ENCODE results near the gene RAP1GAP2. TPM values are rescaled to one million over a fixed set of nuclear protein-coding genes. Genes with fewer than 3 reads are reported as not detected.

The RAP1GAP2 gene
- total RNA-seq, 1 experiment from 2014 or later: 4.4 TPM

GRCh38 chr17:2854143-2855055 is 58.2 kb downstream of the RAP1GAP2 start:
- no peaks in the 10 kb centered on the region for H3K36me3 ChIP-seq
- DNase-seq: peak; percentile 31
- peak overlapping the region; percentile 56 for H3K4me3 ChIP-seq
- H3K9me3 ChIP-seq: no peaks in the 10 kb centered on the region
- no peaks in the 10 kb centered on the region for H3K27me3 ChIP-seq

- H3K4me3 ChIP-seq: peak overlapping the region; percentile 56
These were observed 58.9 kb downstream of the RAP1GAP2 start for GRCh38 chr17:2855063-2855600.

GRCh38 chr17:2856727-2857126 is 60.5 kb downstream of the RAP1GAP2 start:
- no peaks in the 10 kb centered on the region for H3K27me3 ChIP-seq

More at GRCh38 chr17:2855063-2855600, 58.9 kb downstream of the RAP1GAP2 start:
- Histone ChIP-seq H3K27me3 (no peaks in the 10 kb centered on the region), H3K36me3 (no peaks in the 10 kb centered on the region), H3K9me3 (no peaks in the 10 kb centered on the region)
- DNase-seq: no peak

GRCh38 chr17:2860045-2860444 is 63.8 kb downstream of the RAP1GAP2 start:
- H3K4me3 ChIP-seq: no peak overlapping the region
- no peak for DNase-seq
- H3K27me3 ChIP-seq: no peaks in the 10 kb centered on the region
- H3K36me3 ChIP-seq: no peaks in the 10 kb centered on the region
- no peaks in the 10 kb centered on the region for H3K9me3 ChIP-seq

More at GRCh38 chr17:2856727-2857126, 60.5 kb downstream of the RAP1GAP2 start:
- no peak for DNase-seq
- Histone ChIP-seq H3K9me3 (no peaks in the 10 kb centered on the region), H3K36me3 (no peaks in the 10 kb centered on the region), H3K4me3 (no peak overlapping the region)

- DNase-seq: no peak
- Histone ChIP-seq H3K9me3 (no peaks in the 10 kb centered on the region), H3K4me3 (no peak overlapping the region), H3K27me3 (no peaks in the 10 kb centered on the region), H3K36me3 (no peaks in the 10 kb centered on the region)
These were observed 64.6 kb downstream of the RAP1GAP2 start for GRCh38 chr17:2860883-2861282.

GRCh38 chr17:2862197-2862596 is 66.0 kb downstream of the RAP1GAP2 start:
- Histone ChIP-seq H3K4me3 (no peak overlapping the region), H3K27me3 (no peaks in the 10 kb centered on the region), H3K9me3 (no peaks in the 10 kb centered on the region), H3K36me3 (no peaks in the 10 kb centered on the region)
- DNase-seq: no peak

- no peak for DNase-seq
- Histone ChIP-seq H3K27me3 (no peaks in the 10 kb centered on the region), H3K9me3 (no peaks in the 10 kb centered on the region), H3K4me3 (no peak overlapping the region), H3K36me3 (no peaks in the 10 kb centered on the region)
These were observed 67.0 kb downstream of the RAP1GAP2 start for GRCh38 chr17:2863204-2863603.

GRCh38 chr17:2865228-2865627 is 69.0 kb downstream of the RAP1GAP2 start:
- Histone ChIP-seq H3K4me3 (no peak overlapping the region), H3K36me3 (no peaks in the 10 kb centered on the region), H3K9me3 (no peaks in the 10 kb centered on the region), H3K27me3 (no peaks in the 10 kb centered on the region)
- DNase-seq: no peak

- Histone ChIP-seq H3K4me3 (no peak overlapping the region), H3K9me3 (no peaks in the 10 kb centered on the region), H3K27me3 (no peaks in the 10 kb centered on the region), H3K36me3 (no peaks in the 10 kb centered on the region)
- DNase-seq: peak; percentile 93
These were observed 71.5 kb downstream of the RAP1GAP2 start for GRCh38 chr17:2867441-2868424.

- DNase-seq: no peak
- H3K9me3 ChIP-seq: no peaks in the 10 kb centered on the region
- H3K27me3 ChIP-seq: no peaks in the 10 kb centered on the region
- H3K36me3 ChIP-seq: no peaks in the 10 kb centered on the region
- H3K4me3 ChIP-seq: no peak overlapping the region
These were observed 73.4 kb downstream of the RAP1GAP2 start for GRCh38 chr17:2869604-2870003.

- Histone ChIP-seq H3K4me3 (no peak overlapping the region), H3K27me3 (no peaks in the 10 kb centered on the region), H3K36me3 (no peaks in the 10 kb centered on the region), H3K9me3 (no peaks in the 10 kb centered on the region)
- DNase-seq: no peak
These were observed 75.0 kb downstream of the RAP1GAP2 start for GRCh38 chr17:2871205-2871604.

GRCh38 chr17:2871720-2872119 is 75.5 kb downstream of the RAP1GAP2 start:
- H3K9me3 ChIP-seq: no peaks in the 10 kb centered on the region
- H3K36me3 ChIP-seq: no peaks in the 10 kb centered on the region
- H3K4me3 ChIP-seq: no peak overlapping the region
- DNase-seq: no peak
- H3K27me3 ChIP-seq: no peaks in the 10 kb centered on the region

GRCh38 chr17:2872282-2872681 is 76.0 kb downstream of the RAP1GAP2 start:
- Histone ChIP-seq H3K4me3 (no peak overlapping the region), H3K9me3 (no peaks in the 10 kb centered on the region), H3K36me3 (no peaks in the 10 kb centered on the region), H3K27me3 (no peaks in the 10 kb centered on the region)
- DNase-seq: no peak

GRCh38 chr17:2874189-2874686 is 78.0 kb downstream of the RAP1GAP2 start:
- Histone ChIP-seq H3K27me3 (no peaks in the 10 kb centered on the region), H3K36me3 (no peaks in the 10 kb centered on the region), H3K9me3 (no peaks in the 10 kb centered on the region), H3K4me3 (no peak overlapping the region)
- DNase-seq: no peak

GRCh38 chr17:2875608-2876007 is 79.4 kb downstream of the RAP1GAP2 start:
- H3K36me3 ChIP-seq: no peaks in the 10 kb centered on the region
- no peaks in the 10 kb centered on the region for H3K27me3 ChIP-seq
- no peak for DNase-seq
- no peak overlapping the region for H3K4me3 ChIP-seq
- no peaks in the 10 kb centered on the region for H3K9me3 ChIP-seq

GRCh38 chr17:2876467-2876866 is 80.2 kb downstream of the RAP1GAP2 start:
- Histone ChIP-seq H3K27me3 (no peaks in the 10 kb centered on the region), H3K9me3 (no peaks in the 10 kb centered on the region), H3K36me3 (no peaks in the 10 kb centered on the region), H3K4me3 (no peak overlapping the region)
- DNase-seq: no peak

All from MG63 (cell line).